Hepatocyte (in vitro differentiated cells): ENCODE measurements around the gene TMEM131L.

Experiments used
- EZH2 ChIP-seq: fragments of 200-600 bp; sonication (generic); IDR thresholded peaks from 2 replicates; pipeline ENCODE4 v1.6.1; 2016; ENCODE audit warnings: antibody characterized with exemption, mild to moderate bottlenecking, borderline replicate concordance
- TF ChIP-seq, protein P1 (sequence below): fragments of 200-600 bp; sonication (generic); IDR thresholded peaks from 2 replicates; pipeline ENCODE4 v1.5.1; 2016; ENCODE audit warnings: antibody characterized with exemption, mild to moderate bottlenecking; ENCODE audit not compliant: poor library complexity

DNA sequence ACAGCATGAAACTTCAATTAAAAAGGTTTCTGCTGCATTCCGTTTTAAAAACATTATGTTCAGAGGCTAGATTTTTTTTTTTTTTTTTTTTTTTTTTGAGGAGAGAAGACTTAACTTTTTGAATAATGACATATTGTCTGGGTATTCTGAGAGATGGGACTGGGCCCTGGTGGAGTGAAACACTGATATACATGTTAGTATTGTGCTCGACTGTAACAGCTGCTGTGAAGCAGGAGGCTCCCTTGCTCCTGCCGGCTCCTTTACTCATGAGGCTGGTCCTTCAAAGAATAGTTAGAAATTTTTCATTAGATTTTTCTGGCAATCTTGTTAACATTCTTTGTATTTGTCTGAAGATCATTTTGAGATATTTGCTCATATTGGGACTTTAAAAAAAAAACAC, 73.3 kb downstream of the TMEM131L start:
- TF ChIP-seq EZH2, result no peak
- TF ChIP-seq, protein P1, sequence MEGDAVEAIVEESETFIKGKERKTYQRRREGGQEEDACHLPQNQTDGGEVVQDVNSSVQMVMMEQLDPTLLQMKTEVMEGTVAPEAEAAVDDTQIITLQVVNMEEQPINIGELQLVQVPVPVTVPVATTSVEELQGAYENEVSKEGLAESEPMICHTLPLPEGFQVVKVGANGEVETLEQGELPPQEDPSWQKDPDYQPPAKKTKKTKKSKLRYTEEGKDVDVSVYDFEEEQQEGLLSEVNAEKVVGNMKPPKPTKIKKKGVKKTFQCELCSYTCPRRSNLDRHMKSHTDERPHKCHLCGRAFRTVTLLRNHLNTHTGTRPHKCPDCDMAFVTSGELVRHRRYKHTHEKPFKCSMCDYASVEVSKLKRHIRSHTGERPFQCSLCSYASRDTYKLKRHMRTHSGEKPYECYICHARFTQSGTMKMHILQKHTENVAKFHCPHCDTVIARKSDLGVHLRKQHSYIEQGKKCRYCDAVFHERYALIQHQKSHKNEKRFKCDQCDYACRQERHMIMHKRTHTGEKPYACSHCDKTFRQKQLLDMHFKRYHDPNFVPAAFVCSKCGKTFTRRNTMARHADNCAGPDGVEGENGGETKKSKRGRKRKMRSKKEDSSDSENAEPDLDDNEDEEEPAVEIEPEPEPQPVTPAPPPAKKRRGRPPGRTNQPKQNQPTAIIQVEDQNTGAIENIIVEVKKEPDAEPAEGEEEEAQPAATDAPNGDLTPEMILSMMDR, result no peak
